Endothelial cell of umbilical vein (primary cell): ENCODE measurements around the gene GLRB.
A peak's percentile ranks its signal among the peaks of the same experiment; 100 is the strongest.

Experiments
- EZH2 ChIP-seq: IDR thresholded peaks from 2 replicates; pipeline ENCODE4 v1.6.1; 2012; ENCODE audit warnings: borderline replicate concordance, low read depth, mild to moderate bottlenecking, moderate library complexity, low read length, inconsistent platforms; ENCODE audit not compliant: severe bottlenecking
- FOS ChIP-seq: IDR thresholded peaks from 2 replicates; pipeline ENCODE4 v1.6.1; 2011; ENCODE audit warnings: mild to moderate bottlenecking, low read length, moderate library complexity, borderline replicate concordance; ENCODE audit not compliant: insufficient read depth
- GATA2 ChIP-seq: IDR thresholded peaks from 2 replicates; pipeline ENCODE4 v1.7.0; 2011; ENCODE audit warnings: low read depth, mild to moderate bottlenecking, moderate library complexity, mixed read lengths, low read length; ENCODE audit not compliant: insufficient read length, insufficient read depth
- JUN ChIP-seq: IDR thresholded peaks from 2 replicates; pipeline ENCODE4 v1.6.1; 2011; ENCODE audit warnings: borderline replicate concordance, low read depth; ENCODE audit not compliant: insufficient read length, insufficient read depth
- MYC ChIP-seq: IDR thresholded peaks from one replicate; pipeline ENCODE4 v1.6.1; 2011; ENCODE audit warnings: mild to moderate bottlenecking, low read depth, low read length
- POLR2A ChIP-seq: IDR thresholded peaks from 2 replicates; pipeline ENCODE4 v1.6.1; 2012; ENCODE audit warnings: low read depth, mild to moderate bottlenecking, control low read depth, low read length
- POLR2AphosphoS5 ChIP-seq: IDR thresholded peaks from 2 replicates; pipeline ENCODE4 v1.6.1; 2012; ENCODE audit warnings: low read depth, mild to moderate bottlenecking, control low read depth, low read length, moderate library complexity; ENCODE audit not compliant: insufficient read depth
- TF ChIP-seq, protein P1 (sequence below), 2 donors: IDR thresholded peaks; 1 replicate in 1 of 2; 2 replicates in 1 of 2; pipeline ENCODE4 v1.5.1; 2011; ENCODE audit warnings: low read length in 2 of 2, mild to moderate bottlenecking in 2 of 2, moderate library complexity in 2 of 2, control low read depth in 1 of 2, inconsistent platforms in 1 of 2, low read depth in 1 of 2; ENCODE audit not compliant: insufficient read depth in 1 of 2; ENCODE audit errors: extremely low read depth in 1 of 2
- TF ChIP-seq, protein P2 (sequence below): IDR thresholded peaks from 2 replicates; pipeline ENCODE4 v1.6.1; 2011; ENCODE audit not compliant: insufficient read depth, insufficient read length

DNA sequence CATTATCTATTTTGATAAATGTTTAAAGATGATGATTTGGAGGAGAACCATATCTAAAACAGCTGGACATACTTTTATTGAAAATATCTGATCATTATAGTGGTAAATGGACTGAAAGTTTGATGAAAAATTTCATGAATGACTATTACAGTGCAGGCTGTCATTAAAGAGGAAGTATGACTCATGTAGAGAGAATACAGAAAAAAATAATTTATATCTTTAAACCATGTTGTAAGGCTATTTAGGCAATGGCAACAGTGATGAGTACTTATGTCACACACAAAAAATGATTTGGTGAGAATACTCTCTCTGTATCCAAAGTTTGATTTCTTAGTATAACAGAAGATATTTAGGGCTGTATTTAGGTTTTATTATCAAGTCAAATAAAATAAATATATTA, 3.9 kb upstream of the GLRB start:
- TF ChIP-seq, protein P1, sequence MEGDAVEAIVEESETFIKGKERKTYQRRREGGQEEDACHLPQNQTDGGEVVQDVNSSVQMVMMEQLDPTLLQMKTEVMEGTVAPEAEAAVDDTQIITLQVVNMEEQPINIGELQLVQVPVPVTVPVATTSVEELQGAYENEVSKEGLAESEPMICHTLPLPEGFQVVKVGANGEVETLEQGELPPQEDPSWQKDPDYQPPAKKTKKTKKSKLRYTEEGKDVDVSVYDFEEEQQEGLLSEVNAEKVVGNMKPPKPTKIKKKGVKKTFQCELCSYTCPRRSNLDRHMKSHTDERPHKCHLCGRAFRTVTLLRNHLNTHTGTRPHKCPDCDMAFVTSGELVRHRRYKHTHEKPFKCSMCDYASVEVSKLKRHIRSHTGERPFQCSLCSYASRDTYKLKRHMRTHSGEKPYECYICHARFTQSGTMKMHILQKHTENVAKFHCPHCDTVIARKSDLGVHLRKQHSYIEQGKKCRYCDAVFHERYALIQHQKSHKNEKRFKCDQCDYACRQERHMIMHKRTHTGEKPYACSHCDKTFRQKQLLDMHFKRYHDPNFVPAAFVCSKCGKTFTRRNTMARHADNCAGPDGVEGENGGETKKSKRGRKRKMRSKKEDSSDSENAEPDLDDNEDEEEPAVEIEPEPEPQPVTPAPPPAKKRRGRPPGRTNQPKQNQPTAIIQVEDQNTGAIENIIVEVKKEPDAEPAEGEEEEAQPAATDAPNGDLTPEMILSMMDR (IDR thresholded peaks at IDR 0.05; ENCODE audit: extremely low read depth in 1 of 2, insufficient read depth in 1 of 2, low read depth in 1 of 2, low read length in 2 of 2) = no peak
- TF ChIP-seq POLR2A = no peak
- peak; percentile 89 for TF ChIP-seq FOS
- peak; percentile 83 for TF ChIP-seq JUN
- TF ChIP-seq, protein P2, sequence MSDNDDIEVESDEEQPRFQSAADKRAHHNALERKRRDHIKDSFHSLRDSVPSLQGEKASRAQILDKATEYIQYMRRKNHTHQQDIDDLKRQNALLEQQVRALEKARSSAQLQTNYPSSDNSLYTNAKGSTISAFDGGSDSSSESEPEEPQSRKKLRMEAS = no peak
- no peak for TF ChIP-seq MYC
- TF ChIP-seq EZH2 = no peak
- TF ChIP-seq POLR2AphosphoS5 = no peak
- TF ChIP-seq GATA2 = no peak
